Measurements from ENCODE around the gene ABCA7. TPM values are rescaled to one million over a fixed set of nuclear protein-coding genes. Genes with fewer than 3 reads are reported as not detected.

Gene ABCA7
- total and polyA plus RNA-seq, 12 donors, result 2.1 to 109 (median 18.8) TPM

DNA sequence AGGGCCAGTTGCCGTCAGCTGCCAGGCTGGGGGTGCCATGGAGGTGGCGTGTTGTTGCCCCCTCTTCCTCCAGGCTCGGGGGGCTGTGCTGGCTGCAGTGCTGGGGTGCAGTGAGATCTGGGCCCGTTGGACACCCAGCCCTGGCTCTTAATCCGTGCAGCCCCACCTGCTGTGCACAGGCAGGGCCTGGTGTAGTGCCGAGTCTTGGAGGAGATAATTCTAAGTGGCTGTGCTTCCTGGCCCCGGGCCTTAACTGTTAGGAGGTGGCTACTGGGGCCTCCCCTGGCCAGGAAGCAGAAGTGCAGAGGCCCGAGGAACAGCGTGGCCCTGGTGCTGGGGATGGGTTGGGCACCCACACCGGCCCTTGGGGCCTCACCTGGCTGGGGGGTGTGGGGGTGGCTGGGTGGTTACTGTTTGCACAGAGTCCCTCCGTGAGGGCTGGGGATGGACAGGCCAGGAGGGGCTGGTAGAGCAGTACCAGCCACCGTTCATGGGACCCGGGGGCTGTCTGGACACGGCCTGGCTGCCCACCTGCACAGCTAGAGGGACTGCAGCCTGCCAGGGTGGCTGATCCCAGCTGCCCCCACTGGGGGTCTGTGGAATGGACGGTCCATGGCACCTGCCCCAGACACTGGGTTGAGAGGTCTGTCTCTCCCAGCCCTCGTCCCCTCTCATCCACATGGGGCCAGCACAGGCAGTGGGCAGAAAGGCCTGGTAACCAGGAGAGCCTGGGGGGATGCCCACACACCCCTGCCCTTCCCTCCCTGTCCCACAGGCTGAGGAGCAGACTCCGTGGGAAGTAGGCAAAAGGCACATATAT lies 67.1 kb downstream of the ABCA7 start:
- peaks cover 32 to 39% of the 10 kb centered on the region in 2 donors for H3K4me1 ChIP-seq (replicated peaks in 1 of 2)
- no peak for TF ChIP-seq POLR2A (IDR thresholded peaks at IDR 0.05)
- TF ChIP-seq, protein P1, sequence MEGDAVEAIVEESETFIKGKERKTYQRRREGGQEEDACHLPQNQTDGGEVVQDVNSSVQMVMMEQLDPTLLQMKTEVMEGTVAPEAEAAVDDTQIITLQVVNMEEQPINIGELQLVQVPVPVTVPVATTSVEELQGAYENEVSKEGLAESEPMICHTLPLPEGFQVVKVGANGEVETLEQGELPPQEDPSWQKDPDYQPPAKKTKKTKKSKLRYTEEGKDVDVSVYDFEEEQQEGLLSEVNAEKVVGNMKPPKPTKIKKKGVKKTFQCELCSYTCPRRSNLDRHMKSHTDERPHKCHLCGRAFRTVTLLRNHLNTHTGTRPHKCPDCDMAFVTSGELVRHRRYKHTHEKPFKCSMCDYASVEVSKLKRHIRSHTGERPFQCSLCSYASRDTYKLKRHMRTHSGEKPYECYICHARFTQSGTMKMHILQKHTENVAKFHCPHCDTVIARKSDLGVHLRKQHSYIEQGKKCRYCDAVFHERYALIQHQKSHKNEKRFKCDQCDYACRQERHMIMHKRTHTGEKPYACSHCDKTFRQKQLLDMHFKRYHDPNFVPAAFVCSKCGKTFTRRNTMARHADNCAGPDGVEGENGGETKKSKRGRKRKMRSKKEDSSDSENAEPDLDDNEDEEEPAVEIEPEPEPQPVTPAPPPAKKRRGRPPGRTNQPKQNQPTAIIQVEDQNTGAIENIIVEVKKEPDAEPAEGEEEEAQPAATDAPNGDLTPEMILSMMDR (IDR thresholded peaks at IDR 0.05), result peak in 1 of 6 experiments; percentile 28
- no peaks in the 10 kb centered on the region for H3K9me3 ChIP-seq (replicated peaks in 1 of 3)
- peak overlapping the region in 3 of 5 donors; percentile 7 to 62 (median 52) for H3K27ac ChIP-seq
- H3K36me3 ChIP-seq (replicated peaks in 1 of 2), result peaks cover 0 to 54% of the 10 kb centered on the region in 2 donors
- no peaks in the 10 kb centered on the region for H3K27me3 ChIP-seq
- no peak overlapping the region for H3K4me3 ChIP-seq
- peak in 1 of 7 donors; percentile 46 for DNase-seq
- WGBS, 4 donors, result 40 to 62% (median 57%) methylated on average over 4 to 17 of the region's 17 CpGs
- intact Hi-C loops (cut with DNase I), result no loop called here

DNA sequence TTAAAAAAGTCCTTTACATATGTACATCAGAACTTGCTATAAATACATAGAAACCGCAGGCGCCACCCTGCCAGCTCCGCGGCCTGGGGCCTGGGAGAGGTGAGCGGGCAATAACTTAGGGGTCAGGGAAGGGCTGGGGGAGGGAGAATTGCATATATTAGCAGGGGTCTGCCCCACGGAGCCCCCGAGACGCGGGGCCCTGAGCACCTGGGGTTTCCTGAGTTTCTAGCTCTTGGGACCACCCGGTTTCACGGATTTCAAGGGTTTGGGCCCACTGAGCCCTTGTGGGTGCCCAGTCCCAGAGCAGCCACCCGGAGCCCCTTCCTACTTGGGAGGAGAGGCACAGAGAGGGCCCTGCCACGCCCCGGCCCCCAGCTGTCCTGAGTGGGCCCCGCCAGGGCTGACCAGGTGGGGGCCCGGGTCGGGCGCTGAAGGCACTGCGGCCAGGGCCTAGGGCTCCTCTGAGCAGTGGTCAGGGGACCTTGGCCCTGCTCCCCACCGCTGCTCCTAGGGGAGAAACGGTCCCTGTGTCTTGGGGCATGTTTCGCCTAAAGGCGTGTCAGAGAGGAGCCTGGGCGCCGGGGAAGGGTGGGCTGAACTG lies 67.9 kb downstream of the ABCA7 start:
- Histone ChIP-seq H3K27me3 (no peaks in the 10 kb centered on the region), H3K4me3 (no peak overlapping the region), H3K4me1 (replicated peaks in 1 of 2) (peaks cover 32 to 37% of the 10 kb centered on the region in 2 donors), H3K36me3 (replicated peaks in 1 of 2) (peaks cover 0 to 61% of the 10 kb centered on the region in 2 donors), H3K27ac (peak overlapping the region in 1 of 5 donors; percentile 10), H3K9me3 (replicated peaks in 1 of 3) (no peaks in the 10 kb centered on the region)
- intact Hi-C loops (cut with DNase I), result no loop called here
- 86 to 90% (median 89%) methylated on average over 10 to 25 of the region's 25 CpGs for WGBS, 4 donors
- TF ChIP-seq POLR2A (IDR thresholded peaks at IDR 0.05), result no peak
- TF ChIP-seq, protein P1 (IDR thresholded peaks at IDR 0.05), result no peak
- DNase-seq, result no peak

DNA sequence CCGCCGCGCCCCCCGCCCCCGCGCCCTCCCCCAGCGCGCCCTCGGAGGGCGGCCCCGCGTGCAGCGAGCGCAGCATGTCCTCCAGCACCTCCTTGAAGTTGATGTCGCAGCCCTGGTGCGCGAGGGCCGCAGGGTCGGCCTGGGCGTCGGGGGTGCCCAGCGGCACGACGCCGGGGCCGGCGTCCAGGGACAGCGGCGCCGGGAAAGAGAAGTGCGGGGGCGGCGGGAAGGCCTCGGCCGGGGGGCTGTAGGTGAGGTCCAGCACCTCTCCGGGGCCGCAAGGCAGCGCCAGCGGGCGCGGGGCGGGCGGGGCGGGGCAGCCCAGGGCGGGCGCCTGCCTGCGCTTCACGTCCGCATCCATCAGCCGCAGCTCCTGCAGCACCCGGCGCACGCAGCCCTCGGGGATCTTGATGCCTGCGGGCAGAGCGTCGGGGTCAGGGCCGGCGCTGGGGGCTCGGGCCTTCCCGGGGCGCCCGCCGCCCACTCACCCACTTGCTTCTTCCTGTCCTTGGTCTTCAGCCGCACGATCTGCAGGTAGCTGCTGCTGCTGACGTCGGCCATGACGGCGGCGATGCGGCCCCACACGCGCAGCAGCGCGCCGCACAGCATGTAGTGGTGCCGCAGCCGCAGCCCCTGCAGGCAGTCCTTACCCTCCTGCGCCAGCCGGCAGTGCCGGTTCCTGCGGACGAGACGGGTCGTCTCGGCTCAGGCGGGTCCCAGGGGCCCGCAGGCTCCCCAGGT lies 68.6 kb downstream of the ABCA7 start:
- Histone ChIP-seq H3K9me3 (replicated peaks in 1 of 3) (no peaks in the 10 kb centered on the region), H3K27ac (no peak overlapping the region), H3K27me3 (no peaks in the 10 kb centered on the region), H3K36me3 (replicated peaks in 1 of 2) (peaks cover 0 to 66% of the 10 kb centered on the region in 2 donors), H3K4me1 (replicated peaks in 1 of 2) (peaks cover 32 to 36% of the 10 kb centered on the region in 2 donors), H3K4me3 (no peak overlapping the region)
- TF ChIP-seq POLR2A (IDR thresholded peaks at IDR 0.05), result no peak
- TF ChIP-seq, protein P1 (IDR thresholded peaks at IDR 0.05), result no peak
- no peak for DNase-seq
- intact Hi-C loops (cut with DNase I), result no loop called here
- WGBS, 4 donors, result 89 to 92% (median 91%) methylated on average over 45 to 89 of the region's 89 CpGs; no CpG with 5 or more reads in 1 of the 4 donors

All from adrenal gland (tissue), 12 donors.